SKM-1 (cell line): ENCODE measurements around the gene RNF44.

Source experiments
- DNase-seq: peaks from one replicate; lab custom pipeline; 2025; ENCODE audit not compliant: unreplicated experiment; lab: John Stamatoyannopoulos, UW

The RNF44 gene

DNA sequence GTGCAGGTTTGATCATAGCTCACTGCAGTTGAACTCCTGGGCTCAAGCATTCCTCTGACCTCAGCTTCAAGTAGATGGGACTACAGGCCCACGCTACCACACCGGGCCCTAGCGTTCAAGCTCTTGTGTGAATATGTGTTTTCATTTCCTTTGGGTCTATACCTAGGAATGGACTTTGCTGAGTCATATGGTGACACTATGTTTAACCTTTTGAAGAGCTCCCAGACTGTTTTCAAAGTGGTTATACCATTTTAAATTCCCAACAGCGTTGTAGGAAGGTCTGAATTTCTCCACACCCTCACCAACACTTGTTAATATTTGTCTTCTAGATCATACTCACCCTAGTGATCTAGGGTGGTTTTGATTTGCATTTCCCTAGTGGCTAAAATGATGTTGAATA lies 55.5 kb downstream of the RNF44 start:
- no peak for DNase-seq
